HepG2 (cell line): ENCODE results near the gene MYL1. TPM values are rescaled to one million over a fixed set of nuclear protein-coding genes. Genes with fewer than 3 reads are reported as not detected.

Experiments
- ATAC-seq: fragments of 200-7000 bp; cut with Tn5 transposase; 3 replicates; pipeline ENCODE4 v1.9.1; 2020; ENCODE audit warnings: mild to moderate bottlenecking, moderate library complexity
- BruUV-seq: library from RNA; stranded (reverse); fragments of 400-500 nt; replicated peaks from 2 replicates; lab custom pipeline; 2021; lab: Mats Ljungman, UMichigan
- CTCF ChIA-PET: fragments of 300-600 bp; formaldehyde crosslinking; extraction: SDS; loops from one replicate; lab custom pipeline; 2021; ENCODE audit warnings: low total read pairs, inconsistent platforms, low intra/inter-chr PET ratio; lab: Yijun Ruan, JAX
- POLR2A ChIA-PET: fragments of 350-600 bp; sonication (Branson Sonifier 250); formaldehyde crosslinking; loops from one replicate; lab custom pipeline; 2020; ENCODE audit warnings: antibody characterized with exemption, inconsistent platforms; lab: Yijun Ruan, JAX
- DNase-seq: peaks from one replicate; pipeline ENCODE4 v3.0.0-alpha.2; 2015; ENCODE audit warnings: low spot score
- FAIRE-seq: peaks from 3 replicates; lab custom pipeline; 2011; peaks lifted over from hg19 to GRCh38; lab: Jason Lieb, UNC
- H2AFZ ChIP-seq: one replicate; pipeline ENCODE4 v1.6.1; 2011; ENCODE audit warnings: low read length, inconsistent platforms
- H3K27ac ChIP-seq: fragments of 300-600 bp; 3 replicates; pipeline ENCODE4 v1.8.0; 2011; ENCODE audit warnings: mixed run types, mild to moderate bottlenecking, mixed read lengths, low read length, inconsistent platforms; ENCODE audit not compliant: insufficient read depth; ENCODE audit errors: extremely low read length
- H3K27me3 ChIP-seq, 2 experiments: fragments of 200-600 bp in 1 of 2; 2 replicates in 1 of 2; 3 replicates in 1 of 2; pipeline versions ENCODE4 v1.6.0 to v1.8.0; 2011; ENCODE audit warnings: low read length in 2 of 2, mild to moderate bottlenecking in 2 of 2, moderate library complexity in 2 of 2, inconsistent platforms in 1 of 2; ENCODE audit not compliant: insufficient read depth in 2 of 2, control insufficient read depth in 1 of 2
- H3K36me3 ChIP-seq, 2 experiments: fragments of 200-600 bp in 1 of 2; replicated peaks in 1 of 2; 2 replicates in 1 of 2; 3 replicates in 1 of 2; pipeline versions ENCODE4 v1.5.1 to v1.8.0; 2011; ENCODE audit warnings: low read length in 2 of 2, inconsistent platforms in 1 of 2; ENCODE audit not compliant: insufficient read depth in 2 of 2, control insufficient read depth in 1 of 2
- H3K4me1 ChIP-seq: 2 replicates; pipeline ENCODE4 v1.5.1; 2012; ENCODE audit warnings: low read length, inconsistent platforms; ENCODE audit not compliant: insufficient read depth
- H3K4me2 ChIP-seq: 2 replicates; pipeline ENCODE4 v1.6.0; 2011; ENCODE audit warnings: low read depth, low read length, inconsistent platforms
- H3K4me3 ChIP-seq, 3 experiments: fragments of 200-600 bp in 1 of 3; sonication (generic), shearing (Covaris generic) in 1 of 3; replicated peaks in 1 of 3; 2 replicates each; pipeline ENCODE4 v1.5.1; 2011 to 2016; ENCODE audit warnings: low read length in 3 of 3, inconsistent platforms in 2 of 3, low read depth in 2 of 3, mild to moderate bottlenecking in 2 of 3, control low read depth in 1 of 3, mixed read lengths in 1 of 3; ENCODE audit not compliant: insufficient read depth in 1 of 3
- H3K79me2 ChIP-seq: one replicate; pipeline ENCODE4 v1.6.1; 2011; ENCODE audit warnings: low read length, inconsistent platforms; ENCODE audit not compliant: insufficient read depth
- H3K9ac ChIP-seq: 2 replicates; pipeline ENCODE4 v1.6.0; 2011; ENCODE audit warnings: mild to moderate bottlenecking, low read depth, low read length, inconsistent platforms; ENCODE audit not compliant: insufficient read depth
- H3K9me3 ChIP-seq: 2 replicates; pipeline ENCODE4 v1.5.1; 2012; ENCODE audit warnings: mild to moderate bottlenecking, low read length
- H4K20me1 ChIP-seq: 2 replicates; pipeline ENCODE4 v1.6.0; 2011; ENCODE audit warnings: inconsistent platforms, mild to moderate bottlenecking, low read length, moderate library complexity; ENCODE audit not compliant: insufficient read depth
- CHD4 ChIP-seq: fragments of 200-600 bp; sonication (generic); IDR thresholded peaks from 2 replicates; pipeline ENCODE4 v1.7.0; 2017; ENCODE audit warnings: mild to moderate bottlenecking, low read length, borderline replicate concordance
- EHMT2 ChIP-seq: fragments of 200-600 bp; sonication (generic); IDR thresholded peaks from 2 replicates; pipeline ENCODE4 v1.7.0; 2017; ENCODE audit warnings: antibody characterized with exemption, low read depth, low read length, borderline replicate concordance
- TARDBP ChIP-seq: sonication (generic); formaldehyde crosslinking; IDR thresholded peaks from 2 replicates; pipeline ENCODE4 v1.8.0; 2022; ENCODE audit warnings: mild to moderate bottlenecking, missing genetic modification reagents
- ZNF333 ChIP-seq: sonication (generic); formaldehyde crosslinking; IDR thresholded peaks from 2 replicates; pipeline ENCODE4 v1.4.0; 2020; ENCODE audit warnings: mild to moderate bottlenecking, missing genetic modification reagents, borderline replicate concordance
- ZNF33B ChIP-seq: sonication (generic); formaldehyde crosslinking; IDR thresholded peaks from 2 replicates; pipeline ENCODE4 v1.5.1; 2020; ENCODE audit warnings: mild to moderate bottlenecking, missing genetic modification reagents
- ZNF501 ChIP-seq: sonication (generic); formaldehyde crosslinking; IDR thresholded peaks from 2 replicates; pipeline ENCODE4 v1.5.1; 2020; ENCODE audit warnings: mild to moderate bottlenecking, moderate library complexity, missing genetic modification reagents
- ZNF839 ChIP-seq: sonication (generic); formaldehyde crosslinking; IDR thresholded peaks from 2 replicates; pipeline ENCODE4 v1.4.0; 2020; ENCODE audit warnings: missing genetic modification reagents, mild to moderate bottlenecking, borderline replicate concordance
- WGBS: methylation state at CpG from one replicate; pipeline ENCODE4 v1.1.6; 2017; ENCODE audit warnings: low lambda C conversion rate; 5-methylcytosine and 5-hydroxymethylcytosine counted together
- in situ Hi-C: cut with HindIII; loops from 2 replicates; pipeline ENCODE4 v1.10.0; 2017; ENCODE audit warnings: low pct_unique_long_range_greater_than_20kb; ENCODE audit not compliant: extremely low pct_ligation_motif_present
- intact Hi-C: fragments of 100-400 bp; cut with micrococcal nuclease; formaldehyde crosslinking; loops from one replicate; pipeline ENCODE4 v1.10.0; 2022; ENCODE audit not compliant: unreplicated experiment
- polyA plus RNA-seq, 8 experiments: library from polyadenylated mRNA; depleted of rRNA in 3 of 8; stranded (reverse) in 7 of 8; unstranded in 1 of 8; fragments of >200 nt; fragmentation: Illumina TruSeq in 4 of 8; extraction: Trizol in 4 of 8; gene quantifications; 2 replicates each; pipeline versions ENCODE4 v1.2.1 to v1.2.3, GENCODE V29; 2011 to 2016; ENCODE audit warnings: low read depth in 4 of 8, missing spikeins in 1 of 8, mixed read lengths in 1 of 8; ENCODE audit not compliant: insufficient read depth in 1 of 8
- total RNA-seq, 5 experiments: library from RNA; depleted of rRNA; stranded (reverse); fragments of >200 nt; fragmentation: Illumina TruSeq; extraction: Trizol; gene quantifications; 2 replicates each; pipeline ENCODE4 v1.2.3, GENCODE V29; 2016; ENCODE audit warnings: low read depth in 1 of 5
- TF ChIP-seq, protein P1 (sequence below): sonication (generic); formaldehyde crosslinking; IDR thresholded peaks from 2 replicates; pipeline ENCODE4 v1.4.0; 2020; ENCODE audit warnings: missing genetic modification reagents
- TF ChIP-seq, protein P2 (sequence below), 2 experiments: sonication (generic) in 1 of 2; formaldehyde crosslinking in 1 of 2; IDR thresholded peaks; 2 replicates each; pipeline versions ENCODE4 v1.4.0 to v1.6.1; 2018 to 2020; ENCODE audit warnings: missing genetic modification reagents in 2 of 2, borderline replicate concordance in 1 of 2, low read depth in 1 of 2, mild to moderate bottlenecking in 1 of 2, missing biosample characterization in 1 of 2
- TF ChIP-seq, protein P3 (sequence below): sonication (generic); formaldehyde crosslinking; IDR thresholded peaks from 2 replicates; pipeline ENCODE4 v1.5.1; 2020; ENCODE audit warnings: mild to moderate bottlenecking, missing genetic modification reagents, borderline replicate concordance
- TF ChIP-seq, protein P4 (sequence below): sonication (generic); formaldehyde crosslinking; IDR thresholded peaks from 2 replicates; pipeline ENCODE4 v1.5.0; 2020; ENCODE audit warnings: mild to moderate bottlenecking, missing genetic modification reagents
- TF ChIP-seq, protein P5 (sequence below): sonication (generic); formaldehyde crosslinking; IDR thresholded peaks from 2 replicates; pipeline ENCODE4 v1.9.0; 2021; ENCODE audit warnings: missing genetic modification reagents, mild to moderate bottlenecking, borderline replicate concordance

The MYL1 gene
- total and polyA plus RNA-seq, 2 of the 13 experiments (the other 11 are each of a cell fraction or from before 2014, with no cell fraction given), result not detected

DNA sequence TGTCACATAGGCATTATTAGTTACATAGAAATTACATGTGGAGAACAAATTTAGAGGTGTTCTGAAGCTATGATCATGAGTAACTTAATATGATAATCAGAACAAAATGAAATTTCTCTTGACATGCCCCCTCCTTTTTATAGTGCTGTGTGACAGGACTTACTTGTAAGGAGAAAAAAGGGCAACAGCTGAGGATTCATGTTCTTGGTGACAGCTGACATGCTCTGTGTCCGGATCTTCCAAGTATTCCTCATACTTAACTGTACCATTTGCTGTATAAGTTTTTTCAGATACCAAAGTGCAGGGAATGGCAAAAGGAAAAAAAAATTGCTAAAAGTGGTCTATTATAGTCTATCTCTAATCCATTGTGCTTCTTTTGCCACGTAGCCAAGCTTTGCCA, 3.5 kb upstream of the MYL1 start:
- H3K4me1 ChIP-seq, result no peaks in the 10 kb centered on the region
- CTCF ChIA-PET, result no interaction called here
- in situ Hi-C loops (no loop called here), intact Hi-C loops (no loop called here)
- no peaks in the 10 kb centered on the region for H3K27me3 ChIP-seq
- no peaks in the 10 kb centered on the region for H3K9me3 ChIP-seq
- H3K4me2 ChIP-seq, result no peak overlapping the region
- ATAC-seq, result no peak
- H3K9ac ChIP-seq, result no peak overlapping the region
- H3K79me2 ChIP-seq, result no peaks in the 10 kb centered on the region
- DNase-seq, result no peak
- no peaks in the 10 kb centered on the region for H4K20me1 ChIP-seq
- H3K27ac ChIP-seq, result no peak overlapping the region
- WGBS, result 2% methylated on average over 2 of the region's 2 CpGs
- BruUV-seq, result no TSS peak
- no peaks in the 10 kb centered on the region for H3K36me3 ChIP-seq
- POLR2A ChIA-PET, result no interaction called here
- FAIRE-seq, result no peak
- H2AFZ ChIP-seq, result no peak overlapping the region
- H3K4me3 ChIP-seq, result no peak overlapping the region
- TF ChIP-seq, protein P1, sequence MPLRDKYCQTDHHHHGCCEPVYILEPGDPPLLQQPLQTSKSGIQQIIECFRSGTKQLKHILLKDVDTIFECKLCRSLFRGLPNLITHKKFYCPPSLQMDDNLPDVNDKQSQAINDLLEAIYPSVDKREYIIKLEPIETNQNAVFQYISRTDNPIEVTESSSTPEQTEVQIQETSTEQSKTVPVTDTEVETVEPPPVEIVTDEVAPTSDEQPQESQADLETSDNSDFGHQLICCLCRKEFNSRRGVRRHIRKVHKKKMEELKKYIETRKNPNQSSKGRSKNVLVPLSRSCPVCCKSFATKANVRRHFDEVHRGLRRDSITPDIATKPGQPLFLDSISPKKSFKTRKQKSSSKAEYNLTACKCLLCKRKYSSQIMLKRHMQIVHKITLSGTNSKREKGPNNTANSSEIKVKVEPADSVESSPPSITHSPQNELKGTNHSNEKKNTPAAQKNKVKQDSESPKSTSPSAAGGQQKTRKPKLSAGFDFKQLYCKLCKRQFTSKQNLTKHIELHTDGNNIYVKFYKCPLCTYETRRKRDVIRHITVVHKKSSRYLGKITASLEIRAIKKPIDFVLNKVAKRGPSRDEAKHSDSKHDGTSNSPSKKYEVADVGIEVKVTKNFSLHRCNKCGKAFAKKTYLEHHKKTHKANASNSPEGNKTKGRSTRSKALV (CRISPR knock-in tag), result no peak
- TF ChIP-seq, protein P2, sequence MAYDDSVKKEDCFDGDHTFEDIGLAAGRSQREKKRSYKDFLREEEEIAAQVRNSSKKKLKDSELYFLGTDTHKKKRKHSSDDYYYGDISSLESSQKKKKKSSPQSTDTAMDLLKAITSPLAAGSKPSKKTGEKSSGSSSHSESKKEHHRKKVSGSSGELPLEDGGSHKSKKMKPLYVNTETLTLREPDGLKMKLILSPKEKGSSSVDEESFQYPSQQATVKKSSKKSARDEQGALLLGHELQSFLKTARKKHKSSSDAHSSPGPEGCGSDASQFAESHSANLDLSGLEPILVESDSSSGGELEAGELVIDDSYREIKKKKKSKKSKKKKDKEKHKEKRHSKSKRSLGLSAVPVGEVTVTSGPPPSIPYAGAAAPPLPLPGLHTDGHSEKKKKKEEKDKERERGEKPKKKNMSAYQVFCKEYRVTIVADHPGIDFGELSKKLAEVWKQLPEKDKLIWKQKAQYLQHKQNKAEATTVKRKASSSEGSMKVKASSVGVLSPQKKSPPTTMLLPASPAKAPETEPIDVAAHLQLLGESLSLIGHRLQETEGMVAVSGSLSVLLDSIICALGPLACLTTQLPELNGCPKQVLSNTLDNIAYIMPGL (CRISPR knock-in tag; IDR thresholded peaks at IDR 0.05; ENCODE audit: borderline replicate concordance in 1 of 2, low read depth in 1 of 2), result no peak
- TF ChIP-seq, protein P3, sequence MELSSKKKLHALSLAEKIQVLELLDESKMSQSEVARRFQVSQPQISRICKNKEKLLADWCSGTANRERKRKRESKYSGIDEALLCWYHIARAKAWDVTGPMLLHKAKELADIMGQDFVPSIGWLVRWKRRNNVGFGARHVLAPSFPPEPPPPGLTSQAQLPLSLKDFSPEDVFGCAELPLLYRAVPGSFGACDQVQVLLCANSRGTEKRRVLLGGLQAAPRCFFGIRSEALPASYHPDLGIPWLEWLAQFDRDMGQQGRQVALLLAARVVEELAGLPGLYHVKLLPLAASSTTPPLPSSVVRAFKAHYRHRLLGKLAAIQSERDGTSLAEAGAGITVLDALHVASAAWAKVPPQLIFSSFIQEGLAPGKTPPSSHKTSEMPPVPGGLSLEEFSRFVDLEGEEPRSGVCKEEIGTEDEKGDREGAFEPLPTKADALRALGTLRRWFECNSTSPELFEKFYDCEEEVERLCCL (CRISPR knock-in tag), result no peak
- TF ChIP-seq EHMT2 (no peak), TARDBP (CRISPR knock-in tag) (no peak), ZNF33B (CRISPR knock-in tag) (no peak), ZNF501 (CRISPR knock-in tag) (no peak), ZNF333 (CRISPR knock-in tag) (no peak), CHD4 (no peak), ZNF839 (CRISPR knock-in tag) (no peak)
- TF ChIP-seq, protein P4, sequence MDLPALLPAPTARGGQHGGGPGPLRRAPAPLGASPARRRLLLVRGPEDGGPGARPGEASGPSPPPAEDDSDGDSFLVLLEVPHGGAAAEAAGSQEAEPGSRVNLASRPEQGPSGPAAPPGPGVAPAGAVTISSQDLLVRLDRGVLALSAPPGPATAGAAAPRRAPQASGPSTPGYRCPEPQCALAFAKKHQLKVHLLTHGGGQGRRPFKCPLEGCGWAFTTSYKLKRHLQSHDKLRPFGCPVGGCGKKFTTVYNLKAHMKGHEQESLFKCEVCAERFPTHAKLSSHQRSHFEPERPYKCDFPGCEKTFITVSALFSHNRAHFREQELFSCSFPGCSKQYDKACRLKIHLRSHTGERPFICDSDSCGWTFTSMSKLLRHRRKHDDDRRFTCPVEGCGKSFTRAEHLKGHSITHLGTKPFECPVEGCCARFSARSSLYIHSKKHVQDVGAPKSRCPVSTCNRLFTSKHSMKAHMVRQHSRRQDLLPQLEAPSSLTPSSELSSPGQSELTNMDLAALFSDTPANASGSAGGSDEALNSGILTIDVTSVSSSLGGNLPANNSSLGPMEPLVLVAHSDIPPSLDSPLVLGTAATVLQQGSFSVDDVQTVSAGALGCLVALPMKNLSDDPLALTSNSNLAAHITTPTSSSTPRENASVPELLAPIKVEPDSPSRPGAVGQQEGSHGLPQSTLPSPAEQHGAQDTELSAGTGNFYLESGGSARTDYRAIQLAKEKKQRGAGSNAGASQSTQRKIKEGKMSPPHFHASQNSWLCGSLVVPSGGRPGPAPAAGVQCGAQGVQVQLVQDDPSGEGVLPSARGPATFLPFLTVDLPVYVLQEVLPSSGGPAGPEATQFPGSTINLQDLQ (CRISPR knock-in tag), result no peak
- TF ChIP-seq, protein P5, sequence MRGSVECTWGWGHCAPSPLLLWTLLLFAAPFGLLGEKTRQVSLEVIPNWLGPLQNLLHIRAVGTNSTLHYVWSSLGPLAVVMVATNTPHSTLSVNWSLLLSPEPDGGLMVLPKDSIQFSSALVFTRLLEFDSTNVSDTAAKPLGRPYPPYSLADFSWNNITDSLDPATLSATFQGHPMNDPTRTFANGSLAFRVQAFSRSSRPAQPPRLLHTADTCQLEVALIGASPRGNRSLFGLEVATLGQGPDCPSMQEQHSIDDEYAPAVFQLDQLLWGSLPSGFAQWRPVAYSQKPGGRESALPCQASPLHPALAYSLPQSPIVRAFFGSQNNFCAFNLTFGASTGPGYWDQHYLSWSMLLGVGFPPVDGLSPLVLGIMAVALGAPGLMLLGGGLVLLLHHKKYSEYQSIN (CRISPR knock-in tag), result no peak
